Renal cortical epithelial cell (primary cell): ENCODE results near the gene PERM1. TPM values are rescaled to one million over a fixed set of nuclear protein-coding genes. Genes with fewer than 3 reads are reported as not detected.
"Not testable (repeated sequence)": the region's sequence is repeated elsewhere in the genome, so short reads cannot be mapped to it uniquely, and the experiment has no call there.

ENCODE experiments used
- DNase-seq: peaks from one replicate; pipeline ENCODE4 v3.0.0-alpha.2; 2011; ENCODE audit warnings: low read depth
- total RNA-seq: library from RNA; depleted of rRNA; stranded (reverse); fragments of >200 nt; gene quantifications from 2 replicates; pipeline ENCODE4 v1.2.3, GENCODE V29; 2014

The PERM1 gene
- total RNA-seq, 1 donor from 2014 or later: 0.10 TPM

- no peak for DNase-seq
These were observed 17.3 kb upstream of the PERM1 start for GRCh38 chr1:998995-999724.

- no peak for DNase-seq
These were observed 16.8 kb upstream of the PERM1 start for GRCh38 chr1:998745-998994.

DNA sequence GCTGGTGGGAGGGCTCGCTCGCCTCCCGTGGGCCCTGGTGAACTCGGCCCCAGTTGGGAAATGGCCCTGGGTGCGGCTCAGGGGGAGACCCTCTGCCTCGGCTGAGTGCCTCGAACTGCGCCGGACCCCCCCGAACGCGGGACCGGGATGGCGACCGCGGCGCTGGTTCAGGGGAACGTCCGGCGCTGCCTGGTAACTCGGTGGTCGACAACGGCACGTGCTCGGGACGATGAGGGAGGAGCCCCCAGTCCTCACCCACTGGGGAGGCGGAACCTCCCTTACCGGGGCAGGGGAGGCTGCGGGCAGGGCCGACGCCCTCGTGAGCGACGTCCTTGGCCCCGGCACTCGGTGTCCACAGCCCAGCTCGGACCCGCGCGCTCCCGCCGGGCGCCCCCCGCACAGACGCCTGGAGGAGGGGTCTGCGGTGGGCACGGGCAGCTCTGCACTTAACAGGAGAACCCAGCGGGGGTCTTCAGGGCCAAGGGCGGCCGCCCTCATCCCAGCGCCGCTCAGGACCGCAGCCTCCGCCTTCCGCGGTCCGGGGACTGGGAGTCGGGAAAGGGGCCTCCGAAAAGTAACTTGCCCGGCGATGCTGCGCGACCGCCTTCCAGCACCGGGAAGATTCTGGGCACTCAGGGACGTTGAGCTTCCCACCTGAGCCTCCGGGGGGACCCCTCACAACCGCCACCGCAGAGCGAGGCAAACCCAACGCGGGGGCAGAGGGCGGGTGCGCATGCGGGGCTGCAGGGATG lies 16.3 kb upstream of the PERM1 start:
- no peak for DNase-seq

- DNase-seq: no peak
These were observed 15.8 kb upstream of the PERM1 start for GRCh38 chr1:997713-997992.

- DNase-seq: no peak
These were observed 15.2 kb upstream of the PERM1 start for GRCh38 chr1:996851-997712.

DNA sequence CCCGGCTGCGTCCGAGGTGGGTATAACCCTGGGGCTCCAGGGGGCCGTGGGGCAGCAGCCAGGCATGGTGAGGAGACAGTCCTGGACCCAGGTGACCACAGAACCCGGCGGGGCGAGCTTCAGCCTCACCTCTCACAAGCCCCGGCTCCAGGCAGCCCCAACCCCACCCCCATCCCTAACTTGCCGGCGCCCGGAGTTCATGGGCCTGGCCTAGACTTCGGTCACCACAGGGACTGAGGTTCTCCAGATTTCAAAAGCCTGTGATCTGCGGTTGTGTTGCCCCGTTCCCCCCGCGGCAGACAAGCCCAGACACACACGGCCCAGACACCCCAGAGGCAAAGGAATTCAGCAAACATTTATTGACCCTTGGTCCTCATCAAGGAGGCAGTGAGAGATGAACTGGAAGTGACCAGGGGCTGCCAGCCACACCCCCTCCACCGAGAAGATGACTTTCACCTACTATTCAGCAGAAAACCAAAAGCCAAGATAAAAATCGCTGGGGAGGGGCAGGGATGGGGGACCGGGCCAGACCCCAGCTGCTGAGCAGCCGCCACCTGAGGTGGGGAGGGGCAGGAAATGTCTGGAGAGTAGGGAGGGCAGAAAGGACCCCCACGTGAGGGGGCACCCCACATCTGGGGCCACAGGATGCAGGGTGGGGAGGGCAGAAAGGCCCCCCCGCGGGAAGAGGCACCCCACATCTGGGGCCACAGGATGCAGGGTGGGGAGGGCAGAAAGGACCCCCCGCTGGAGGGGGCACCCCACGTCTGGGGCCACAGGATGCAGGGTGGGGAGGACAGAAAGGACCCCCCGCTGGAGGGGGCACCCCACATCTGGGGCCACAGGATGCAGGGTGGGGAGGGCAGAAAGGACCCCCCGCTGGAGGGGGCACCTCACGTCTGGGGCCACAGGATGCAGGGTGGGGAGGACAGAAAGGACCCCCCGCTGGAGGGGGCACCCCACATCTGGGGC lies 14.1 kb upstream of the PERM1 start:
- peak; percentile 23 for DNase-seq

DNA sequence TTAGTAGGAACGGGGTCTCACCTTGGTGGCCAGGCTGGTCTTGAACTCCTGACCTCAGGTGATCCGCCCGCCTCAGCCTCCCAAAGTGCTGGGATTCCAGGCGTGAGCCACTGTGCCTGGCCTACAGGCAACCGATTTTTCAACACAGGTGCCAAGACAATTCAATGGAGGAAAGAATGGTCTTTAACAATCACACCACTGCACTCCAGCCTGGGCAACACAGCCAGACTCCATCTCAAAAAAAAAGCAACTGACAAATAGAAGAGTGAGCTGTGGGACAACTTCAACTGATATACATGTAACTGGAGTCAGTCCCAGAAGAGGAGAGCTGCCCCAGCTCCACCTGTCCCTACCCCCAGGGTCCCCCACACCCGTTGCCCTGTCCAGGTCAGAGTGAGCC lies 12.7 kb upstream of the PERM1 start:
- not testable (repeated sequence) for DNase-seq

DNA sequence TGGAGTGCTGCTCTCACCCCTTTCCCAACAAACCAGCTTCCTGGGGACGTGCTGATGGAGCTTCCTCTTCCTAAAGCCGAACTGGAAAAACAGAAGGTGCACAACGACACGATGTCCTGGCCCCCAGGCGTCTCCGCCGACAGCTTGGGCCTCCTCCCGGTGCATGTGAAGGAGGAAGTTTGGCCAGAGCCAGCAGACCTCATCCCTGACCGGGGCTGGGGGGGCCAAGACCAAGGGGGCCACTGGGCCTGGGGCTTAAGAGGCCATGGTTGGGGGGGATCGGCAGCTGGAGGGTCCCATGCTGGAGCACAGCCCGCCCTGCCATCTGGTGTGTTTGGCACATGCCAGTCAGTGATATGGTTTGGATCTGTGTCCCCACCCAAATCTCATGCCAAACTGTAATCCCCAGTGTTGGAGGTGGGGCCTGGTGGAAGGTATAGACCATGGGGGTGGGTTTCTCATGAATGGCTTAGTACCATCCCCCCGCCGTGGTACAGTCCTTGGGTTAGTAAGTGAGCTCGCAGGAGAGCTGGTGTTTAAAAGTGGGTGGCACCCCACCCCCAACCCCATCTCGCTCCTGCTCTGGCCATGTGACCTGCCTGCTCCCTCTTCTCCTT lies 11.6 kb upstream of the PERM1 start:
- no peak for DNase-seq

DNA sequence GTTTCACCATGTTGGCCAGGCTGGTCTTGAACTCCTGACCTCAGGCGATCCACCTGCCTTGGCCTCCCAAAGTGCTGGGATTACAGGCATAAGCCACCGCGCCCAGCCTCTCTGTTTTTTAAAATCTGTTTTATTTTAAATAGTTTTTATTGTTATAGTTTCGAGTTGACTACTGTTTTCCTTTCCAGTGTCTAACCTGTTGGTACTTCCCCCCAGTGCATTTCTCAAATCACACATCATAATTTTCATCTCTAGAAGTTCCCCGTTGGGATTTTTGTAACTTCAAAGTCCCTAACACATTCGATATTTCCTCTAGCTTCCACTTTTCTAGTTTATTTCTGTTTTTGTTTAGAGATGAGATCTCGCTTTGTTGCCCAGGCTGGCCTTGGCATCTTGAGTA lies 10.5 kb upstream of the PERM1 start:
- no peak for DNase-seq

GRCh38 chr1:991895-992294 lies 10.0 kb upstream of the PERM1 start:
- DNase-seq: no peak

GRCh38 chr1:991275-991674 lies 9.4 kb upstream of the PERM1 start:
- DNase-seq: not testable (repeated sequence)

DNA sequence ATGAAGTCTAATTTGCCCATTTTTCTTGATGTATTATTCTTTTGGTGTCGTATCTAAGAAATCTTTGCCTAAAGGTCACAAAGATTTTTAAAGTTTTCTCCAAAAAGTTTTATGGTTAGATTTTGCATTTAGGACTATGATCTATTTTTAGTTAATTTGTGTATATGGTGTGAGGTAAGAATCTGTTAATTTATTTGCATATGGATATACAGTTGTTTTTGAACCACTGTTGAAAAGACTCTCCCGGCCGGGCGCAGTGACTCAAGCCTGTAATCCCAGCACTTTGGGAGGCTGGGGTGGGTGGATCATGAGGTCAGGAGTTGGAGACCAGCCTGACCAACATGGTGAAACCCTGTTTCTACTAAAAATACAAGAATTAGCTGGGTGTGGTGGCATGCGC lies 6.2 kb upstream of the PERM1 start:
- DNase-seq: not testable (repeated sequence)

GRCh38 chr1:985126-985525 lies 3.2 kb upstream of the PERM1 start:
- DNase-seq: no peak

DNA sequence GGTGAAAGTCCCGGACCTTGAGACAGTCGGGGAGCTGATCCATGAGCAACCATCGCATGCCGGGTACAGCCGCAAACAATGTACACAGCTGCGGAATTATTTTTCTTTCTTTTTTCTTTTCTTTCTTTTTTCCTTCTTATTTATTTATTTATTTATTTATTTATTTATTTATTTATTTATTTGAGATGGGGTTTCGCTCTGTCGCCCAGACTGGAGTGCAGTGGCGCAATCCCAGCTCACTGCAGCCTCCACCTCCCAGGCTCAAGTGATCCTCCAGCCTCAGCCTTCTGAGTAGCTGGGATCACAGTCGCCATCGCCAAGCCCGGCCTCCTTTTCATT lies 2.6 kb upstream of the PERM1 start:
- DNase-seq: no peak

DNA sequence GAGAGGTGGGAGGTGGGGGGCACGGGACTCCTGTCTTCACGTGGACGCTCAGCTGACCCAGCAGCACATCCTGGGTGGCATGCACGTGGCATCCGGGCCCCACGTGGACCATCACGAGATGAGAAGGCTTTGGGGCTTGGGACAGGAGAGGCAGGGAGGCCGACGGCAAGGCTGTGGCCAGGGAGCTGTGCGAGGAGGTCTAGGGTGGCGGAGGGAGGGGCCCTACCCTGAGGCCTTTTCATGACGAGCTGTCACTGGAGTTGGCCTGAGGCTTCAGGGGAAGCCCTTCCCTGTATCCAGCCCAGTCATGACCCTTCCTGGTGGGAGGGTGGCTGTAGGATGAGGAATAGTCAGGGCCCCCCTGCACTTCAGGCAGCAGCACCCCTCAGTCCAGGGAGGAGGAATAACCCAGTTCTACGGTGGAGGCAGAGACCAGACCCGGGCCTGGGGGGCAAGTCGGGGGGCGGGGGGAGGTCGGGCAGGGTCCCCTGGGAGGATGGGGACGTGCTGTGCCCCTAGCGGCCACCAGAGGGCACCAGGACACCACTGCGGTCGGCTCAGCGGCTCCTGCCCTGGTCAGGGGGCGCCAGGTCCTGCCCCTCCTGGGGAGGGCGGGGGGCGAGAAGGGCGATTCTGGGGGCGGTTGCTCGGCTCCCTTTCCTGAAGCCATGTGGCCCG lies 2.0 kb upstream of the PERM1 start:
- DNase-seq: no peak

- no peak for DNase-seq
These were observed 1.0 kb upstream of the PERM1 start for GRCh38 chr1:982765-983436.

- DNase-seq: no peak
These were observed 370 bp downstream of the PERM1 start for GRCh38 chr1:981491-981954.

DNA sequence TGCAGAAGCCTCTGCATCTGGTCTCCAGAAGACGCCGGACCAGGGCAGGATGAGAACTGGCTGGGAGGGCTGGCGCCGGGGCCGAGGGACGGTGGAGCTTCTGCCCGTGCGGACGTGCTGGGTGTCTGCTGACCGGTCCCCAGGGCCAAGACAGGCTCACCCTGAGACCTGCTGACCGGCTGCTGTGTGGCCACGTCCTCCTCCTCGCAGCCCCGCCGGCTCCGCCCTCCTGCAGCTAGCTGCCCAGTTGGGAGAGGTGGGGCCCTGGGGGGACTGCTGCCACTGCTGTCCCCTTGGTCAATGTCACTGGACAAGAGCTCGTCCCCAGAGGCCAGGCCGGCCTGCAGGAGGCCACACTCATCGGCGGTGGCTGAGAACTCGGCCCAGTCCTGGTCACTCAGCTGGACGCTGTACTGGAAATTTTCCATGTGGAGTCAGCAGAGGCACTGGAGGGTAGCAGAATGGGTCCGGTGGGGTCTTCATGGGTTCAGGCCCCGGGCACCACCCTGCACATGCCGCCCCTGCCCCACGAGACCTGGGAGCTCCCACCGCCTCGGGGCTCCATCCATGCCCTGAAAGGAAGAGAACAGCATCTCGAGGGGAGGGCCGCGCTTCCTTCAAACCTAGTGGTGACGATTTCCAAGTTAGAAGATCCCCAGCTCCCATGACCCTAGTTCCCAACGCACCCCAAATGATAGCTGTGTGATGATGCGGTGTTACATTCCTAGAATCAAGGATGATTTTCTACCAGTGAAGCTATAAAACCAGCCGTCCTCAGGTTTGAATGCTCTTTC lies 1.1 kb downstream of the PERM1 start:
- DNase-seq: no peak

GRCh38 chr1:980137-980571 lies 1.7 kb downstream of the PERM1 start:
- DNase-seq: no peak

- DNase-seq: no peak
These were observed 2.2 kb downstream of the PERM1 start for GRCh38 chr1:979744-980072.
